Neural cell (in vitro differentiated cells): ENCODE data around the gene SLC8A3. TPM values are rescaled to one million over a fixed set of nuclear protein-coding genes. Genes with fewer than 3 reads are reported as not detected.

Experiments
- H2AFZ ChIP-seq: fragments of 200-600, 300-800 bp; sonication (generic), shearing (Covaris generic); 2 replicates; pipeline ENCODE4 v1.6.0; 2014; ENCODE audit warnings: low read depth, mild to moderate bottlenecking, antibody characterized with exemption, low read length, moderate library complexity
- H3F3A ChIP-seq: fragments of 200-600 bp; shearing (Covaris generic); 2 replicates; pipeline ENCODE4 v1.6.1; 2016; ENCODE audit warnings: mild to moderate bottlenecking, moderate library complexity, mixed read lengths, antibody characterized with exemption, low read length; ENCODE audit not compliant: insufficient read depth, poor library complexity, severe bottlenecking
- H3K27ac ChIP-seq: fragments of 200-600, 300-800 bp; sonication (generic), shearing (Covaris generic); 2 replicates; pipeline ENCODE4 v1.5.1; 2014; ENCODE audit warnings: mild to moderate bottlenecking, low read length, moderate library complexity
- H3K27me3 ChIP-seq: fragments of 300-800, 200-600 bp; sonication (generic), shearing (Covaris generic); 2 replicates; pipeline ENCODE4 v1.6.0; 2014; ENCODE audit warnings: mild to moderate bottlenecking, low read depth, low read length, moderate library complexity; ENCODE audit not compliant: insufficient read depth
- H3K36me3 ChIP-seq: fragments of 300-800, 200-600 bp; sonication (generic), shearing (Covaris generic); 2 replicates; pipeline ENCODE4 v1.5.1; 2014; ENCODE audit warnings: mild to moderate bottlenecking, antibody characterized with exemption, low read length, moderate library complexity; ENCODE audit not compliant: insufficient read depth
- H3K4me2 ChIP-seq: fragments of 300-800, 200-600 bp; sonication (generic), shearing (Covaris generic); 2 replicates; pipeline ENCODE4 v1.6.0; 2014; ENCODE audit warnings: mild to moderate bottlenecking, low read length
- H3K4me3 ChIP-seq: fragments of 300-800, 200-600 bp; sonication (generic), shearing (Covaris generic); 2 replicates; pipeline ENCODE4 v1.5.1; 2014; ENCODE audit warnings: mild to moderate bottlenecking, low read length, moderate library complexity
- H3K79me2 ChIP-seq: fragments of 200-600 bp; shearing (Covaris generic); replicated peaks from 2 replicates; pipeline ENCODE4 v1.6.0; 2014; ENCODE audit warnings: mild to moderate bottlenecking, low read length, moderate library complexity; ENCODE audit not compliant: insufficient read depth
- H3K9ac ChIP-seq: fragments of 300-800, 200-600 bp; sonication (generic), shearing (Covaris generic); 2 replicates; pipeline ENCODE4 v1.6.1; 2016; ENCODE audit warnings: mild to moderate bottlenecking, low read length, mixed read lengths
- H3K9me2 ChIP-seq: fragments of 200-600 bp; shearing (Covaris generic); 2 replicates; pipeline ENCODE4 v1.6.1; 2016; ENCODE audit warnings: mild to moderate bottlenecking, low read length, mixed read lengths; ENCODE audit not compliant: insufficient read depth
- H3K9me3 ChIP-seq: fragments of 200-600, 300-800 bp; sonication (generic), shearing (Covaris generic); 2 replicates; pipeline ENCODE4 v1.6.1; 2016; ENCODE audit warnings: mild to moderate bottlenecking, mixed run types, low read length, moderate library complexity, mixed read lengths
- H4K20me1 ChIP-seq: fragments of 200-600 bp; shearing (Covaris generic); 2 replicates; pipeline ENCODE4 v1.6.1; 2016; ENCODE audit warnings: mild to moderate bottlenecking, mixed run types; ENCODE audit not compliant: insufficient read depth
- EP300 ChIP-seq: fragments of 450-650 bp; conservative IDR thresholded peaks from 2 replicates; pipeline ENCODE4 v1.6.1; 2014; ENCODE audit warnings: antibody characterized with exemption, mild to moderate bottlenecking, moderate library complexity; ENCODE audit not compliant: poor library complexity, severe bottlenecking
- EZH2 ChIP-seq: fragments of 200-600, 300-800 bp; shearing (Covaris generic), sonication (generic); IDR thresholded peaks from 2 replicates; pipeline ENCODE4 v1.6.1; 2014; ENCODE audit warnings: antibody characterized with exemption, low read length, borderline replicate concordance, mild to moderate bottlenecking; ENCODE audit not compliant: insufficient read depth, poor library complexity, severe bottlenecking
- MXI1 ChIP-seq: fragments of 450-650 bp; conservative IDR thresholded peaks from 2 replicates; pipeline ENCODE4 v1.6.1; 2014; ENCODE audit warnings: antibody characterized with exemption, mild to moderate bottlenecking; ENCODE audit not compliant: poor library complexity, severe bottlenecking
- POLR2AphosphoS5 ChIP-seq: IDR thresholded peaks from 2 replicates; pipeline ENCODE4 v1.6.1; 2012
- RAD21 ChIP-seq: fragments of 450-650 bp; conservative IDR thresholded peaks from 2 replicates; pipeline ENCODE4 v1.6.1; 2014; ENCODE audit warnings: antibody characterized with exemption, mild to moderate bottlenecking, moderate library complexity
- SMC3 ChIP-seq: fragments of 450-650 bp; conservative IDR thresholded peaks from 2 replicates; pipeline ENCODE4 v1.6.1; 2014; ENCODE audit warnings: antibody characterized with exemption, mild to moderate bottlenecking, moderate library complexity; ENCODE audit not compliant: poor library complexity
- TAF1 ChIP-seq: IDR thresholded peaks from 2 replicates; pipeline ENCODE4 v1.6.1; 2012; ENCODE audit warnings: low read depth
- polyA plus RNA-seq: library from polyadenylated mRNA; depleted of rRNA; stranded (reverse); fragments of >200 nt; gene quantifications from 2 replicates; pipeline ENCODE4 v1.2.3, GENCODE V29; 2014
- TF ChIP-seq, protein P1 (sequence below): fragments of 450-650 bp; IDR thresholded peaks from 2 replicates; pipeline ENCODE4 v1.5.1; 2014; ENCODE audit warnings: antibody characterized with exemption, mild to moderate bottlenecking, moderate library complexity; ENCODE audit not compliant: poor library complexity, severe bottlenecking
- TF ChIP-seq, protein P2 (sequence below): IDR thresholded peaks from 2 replicates; pipeline ENCODE4 v1.6.1; 2012; ENCODE audit warnings: borderline replicate concordance

SLC8A3 gene
- polyA plus RNA-seq, 1 donor from 2014 or later = 2.9 TPM

DNA sequence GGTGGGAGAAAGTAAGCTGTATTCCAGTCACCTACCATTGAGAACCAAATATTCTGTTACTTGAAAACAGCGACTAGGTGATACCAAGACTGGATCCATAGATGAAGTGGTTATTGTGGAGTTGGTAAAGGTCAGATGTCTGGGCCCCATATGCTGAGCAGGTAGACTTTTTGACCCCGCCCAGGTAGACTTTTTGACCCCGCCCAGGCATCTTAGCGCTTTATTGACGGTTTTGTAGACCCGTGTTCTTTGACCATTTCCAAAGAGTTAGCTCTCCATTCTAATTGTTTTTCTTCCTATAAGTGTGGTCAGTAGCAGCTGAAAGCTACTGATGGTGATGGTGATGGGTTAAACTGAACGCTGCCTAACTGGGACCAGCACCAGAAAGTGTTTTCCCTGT is 61.6 kb downstream of the SLC8A3 start (continued):
- TF ChIP-seq RAD21 = no peak
- TF ChIP-seq POLR2AphosphoS5 = no peak
- TF ChIP-seq SMC3 = no peak

DNA sequence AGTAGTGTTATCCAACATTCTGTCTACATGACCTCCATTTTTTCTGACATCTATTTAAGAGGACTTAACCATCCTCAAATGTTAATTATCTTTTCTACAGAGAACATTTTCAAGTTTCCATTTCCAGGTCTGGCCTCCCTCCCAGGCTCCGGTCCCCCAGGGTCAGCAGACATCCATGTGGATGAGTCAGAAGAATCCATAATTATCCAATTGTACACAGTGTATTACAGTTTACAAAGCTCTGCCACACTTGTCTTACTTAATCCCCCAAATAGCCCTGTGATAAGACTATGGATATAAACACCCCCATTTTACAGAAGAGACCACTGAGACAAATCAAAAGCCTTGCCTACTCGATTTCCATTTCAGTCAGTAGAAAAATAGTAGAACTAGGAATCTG is 65.0 kb downstream of the SLC8A3 start:
- no peaks in the 10 kb centered on the region for H3K79me2 ChIP-seq
- H3K4me3 ChIP-seq = no peak overlapping the region
- no peaks in the 10 kb centered on the region for H3K9me3 ChIP-seq
- H3K4me2 ChIP-seq = no peak overlapping the region
- no peaks in the 10 kb centered on the region for H3K9me2 ChIP-seq
- TF ChIP-seq SMC3 = no peak
- no peak for TF ChIP-seq MXI1
- TF ChIP-seq EZH2 = no peak
- TF ChIP-seq EP300 = no peak
- TF ChIP-seq, protein P1, sequence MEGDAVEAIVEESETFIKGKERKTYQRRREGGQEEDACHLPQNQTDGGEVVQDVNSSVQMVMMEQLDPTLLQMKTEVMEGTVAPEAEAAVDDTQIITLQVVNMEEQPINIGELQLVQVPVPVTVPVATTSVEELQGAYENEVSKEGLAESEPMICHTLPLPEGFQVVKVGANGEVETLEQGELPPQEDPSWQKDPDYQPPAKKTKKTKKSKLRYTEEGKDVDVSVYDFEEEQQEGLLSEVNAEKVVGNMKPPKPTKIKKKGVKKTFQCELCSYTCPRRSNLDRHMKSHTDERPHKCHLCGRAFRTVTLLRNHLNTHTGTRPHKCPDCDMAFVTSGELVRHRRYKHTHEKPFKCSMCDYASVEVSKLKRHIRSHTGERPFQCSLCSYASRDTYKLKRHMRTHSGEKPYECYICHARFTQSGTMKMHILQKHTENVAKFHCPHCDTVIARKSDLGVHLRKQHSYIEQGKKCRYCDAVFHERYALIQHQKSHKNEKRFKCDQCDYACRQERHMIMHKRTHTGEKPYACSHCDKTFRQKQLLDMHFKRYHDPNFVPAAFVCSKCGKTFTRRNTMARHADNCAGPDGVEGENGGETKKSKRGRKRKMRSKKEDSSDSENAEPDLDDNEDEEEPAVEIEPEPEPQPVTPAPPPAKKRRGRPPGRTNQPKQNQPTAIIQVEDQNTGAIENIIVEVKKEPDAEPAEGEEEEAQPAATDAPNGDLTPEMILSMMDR = no peak
- TF ChIP-seq POLR2AphosphoS5 = no peak
- no peak for TF ChIP-seq TAF1
- TF ChIP-seq, protein P2, sequence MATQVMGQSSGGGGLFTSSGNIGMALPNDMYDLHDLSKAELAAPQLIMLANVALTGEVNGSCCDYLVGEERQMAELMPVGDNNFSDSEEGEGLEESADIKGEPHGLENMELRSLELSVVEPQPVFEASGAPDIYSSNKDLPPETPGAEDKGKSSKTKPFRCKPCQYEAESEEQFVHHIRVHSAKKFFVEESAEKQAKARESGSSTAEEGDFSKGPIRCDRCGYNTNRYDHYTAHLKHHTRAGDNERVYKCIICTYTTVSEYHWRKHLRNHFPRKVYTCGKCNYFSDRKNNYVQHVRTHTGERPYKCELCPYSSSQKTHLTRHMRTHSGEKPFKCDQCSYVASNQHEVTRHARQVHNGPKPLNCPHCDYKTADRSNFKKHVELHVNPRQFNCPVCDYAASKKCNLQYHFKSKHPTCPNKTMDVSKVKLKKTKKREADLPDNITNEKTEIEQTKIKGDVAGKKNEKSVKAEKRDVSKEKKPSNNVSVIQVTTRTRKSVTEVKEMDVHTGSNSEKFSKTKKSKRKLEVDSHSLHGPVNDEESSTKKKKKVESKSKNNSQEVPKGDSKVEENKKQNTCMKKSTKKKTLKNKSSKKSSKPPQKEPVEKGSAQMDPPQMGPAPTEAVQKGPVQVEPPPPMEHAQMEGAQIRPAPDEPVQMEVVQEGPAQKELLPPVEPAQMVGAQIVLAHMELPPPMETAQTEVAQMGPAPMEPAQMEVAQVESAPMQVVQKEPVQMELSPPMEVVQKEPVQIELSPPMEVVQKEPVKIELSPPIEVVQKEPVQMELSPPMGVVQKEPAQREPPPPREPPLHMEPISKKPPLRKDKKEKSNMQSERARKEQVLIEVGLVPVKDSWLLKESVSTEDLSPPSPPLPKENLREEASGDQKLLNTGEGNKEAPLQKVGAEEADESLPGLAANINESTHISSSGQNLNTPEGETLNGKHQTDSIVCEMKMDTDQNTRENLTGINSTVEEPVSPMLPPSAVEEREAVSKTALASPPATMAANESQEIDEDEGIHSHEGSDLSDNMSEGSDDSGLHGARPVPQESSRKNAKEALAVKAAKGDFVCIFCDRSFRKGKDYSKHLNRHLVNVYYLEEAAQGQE = no peak
- no peaks in the 10 kb centered on the region for H3F3A ChIP-seq
- H2AFZ ChIP-seq = no peak overlapping the region
- no peaks in the 10 kb centered on the region for H4K20me1 ChIP-seq
- H3K27me3 ChIP-seq = no peaks in the 10 kb centered on the region
- H3K36me3 ChIP-seq = no peaks in the 10 kb centered on the region
- H3K27ac ChIP-seq = no peak overlapping the region
- no peak overlapping the region for H3K9ac ChIP-seq

DNA sequence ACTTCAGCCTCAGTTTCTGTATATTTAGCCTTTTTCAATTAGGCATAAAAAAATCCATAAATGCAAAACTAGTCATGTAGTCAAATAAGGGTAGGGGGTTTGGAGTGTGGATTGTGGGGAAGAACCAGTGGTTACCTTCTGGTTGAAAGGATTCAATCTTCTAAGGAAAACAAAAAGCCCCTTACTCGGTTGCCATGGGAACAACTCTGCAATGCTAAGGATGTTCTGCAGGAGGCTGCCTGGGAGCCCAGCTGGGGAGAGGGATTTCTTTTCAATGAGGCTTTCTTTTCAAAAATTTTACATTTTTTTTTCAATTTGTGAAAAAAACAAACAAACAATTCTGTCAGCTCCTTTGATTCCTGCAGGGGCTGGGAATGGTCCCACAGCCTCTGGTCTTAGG is 67.2 kb downstream of the SLC8A3 start:
- Histone ChIP-seq H3K27me3 (no peaks in the 10 kb centered on the region), H3K79me2 (no peaks in the 10 kb centered on the region), H3K27ac (peak overlapping the region; percentile 60), H3K4me3 (peak overlapping the region; percentile 19), H3K36me3 (no peaks in the 10 kb centered on the region), H3K4me2 (peak overlapping the region; percentile 42), H3K9me2 (no peaks in the 10 kb centered on the region), H3K9ac (peak overlapping the region; percentile 14), H3K9me3 (no peaks in the 10 kb centered on the region), H2AFZ (no peak overlapping the region), H4K20me1 (no peaks in the 10 kb centered on the region), H3F3A (no peaks in the 10 kb centered on the region)
- TF ChIP-seq, protein P2 = no peak
- TF ChIP-seq MXI1 (peak; percentile 11), RAD21 (peak; percentile 11)
